Coronary artery (tissue), 2 donors: Measurements from ENCODE around the gene GRN.
A peak's percentile ranks its signal among the peaks of the same experiment; 100 is the strongest.
"Not testable (repeated sequence)": the region's sequence is repeated elsewhere in the genome, so short reads cannot be mapped to it uniquely, and the experiment has no call there.

ENCODE experiments used
- DNase-seq: peaks from one replicate; pipeline ENCODE4 v3.0.0-alpha.2; 2017; ENCODE audit warnings: low spot score
- H3K27ac ChIP-seq, 2 donors: fragments of 200-600 bp; sonication (generic); one replicate each; pipeline ENCODE4 v1.5.1; 2016 to 2019
- H3K4me3 ChIP-seq: fragments of 200-600 bp; sonication (generic); 2 replicates; pipeline ENCODE4 v1.5.1; 2016; ENCODE audit warnings: mild to moderate bottlenecking, moderate library complexity
- TF ChIP-seq, protein P1 (sequence below): fragments of 200-600 bp; sonication (generic); IDR thresholded peaks from one replicate; pipeline ENCODE4 v1.5.1; 2019; ENCODE audit warnings: antibody characterized with exemption

GRN gene

DNA sequence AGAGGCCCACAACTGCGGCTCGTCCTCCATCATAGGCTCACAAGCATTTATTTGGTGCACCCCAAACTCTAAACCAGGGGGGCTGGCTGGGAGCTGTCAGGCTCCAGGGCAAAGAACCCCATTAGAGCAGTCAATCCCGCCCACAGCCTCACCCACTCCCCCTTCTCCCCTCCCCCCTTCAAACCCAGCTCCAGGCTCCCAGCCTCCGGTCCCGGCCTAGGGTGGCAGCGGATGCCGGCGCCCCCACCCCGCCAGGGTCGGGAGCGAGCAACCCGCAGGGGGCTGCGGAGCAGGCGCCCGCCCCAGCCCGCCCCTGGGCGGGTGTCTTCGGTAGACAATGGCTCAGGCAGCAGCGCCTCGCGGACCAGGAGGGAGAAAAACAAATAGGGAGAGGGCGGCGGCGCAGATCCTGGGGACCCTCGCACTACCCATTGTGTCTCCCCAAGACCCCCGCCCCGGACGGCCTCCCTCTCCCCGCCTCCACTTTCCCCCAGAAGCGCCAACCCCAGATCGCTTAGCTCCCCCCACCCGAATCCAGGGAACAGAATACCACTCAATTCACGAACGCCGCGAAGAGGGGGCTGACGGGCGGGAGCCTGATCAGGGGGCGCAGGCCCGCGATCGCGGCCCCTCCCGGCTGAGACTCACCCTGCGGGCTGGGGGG, 18.0 kb downstream of the GRN start:
- no peak overlapping the region for H3K27ac ChIP-seq
- TF ChIP-seq, protein P1, sequence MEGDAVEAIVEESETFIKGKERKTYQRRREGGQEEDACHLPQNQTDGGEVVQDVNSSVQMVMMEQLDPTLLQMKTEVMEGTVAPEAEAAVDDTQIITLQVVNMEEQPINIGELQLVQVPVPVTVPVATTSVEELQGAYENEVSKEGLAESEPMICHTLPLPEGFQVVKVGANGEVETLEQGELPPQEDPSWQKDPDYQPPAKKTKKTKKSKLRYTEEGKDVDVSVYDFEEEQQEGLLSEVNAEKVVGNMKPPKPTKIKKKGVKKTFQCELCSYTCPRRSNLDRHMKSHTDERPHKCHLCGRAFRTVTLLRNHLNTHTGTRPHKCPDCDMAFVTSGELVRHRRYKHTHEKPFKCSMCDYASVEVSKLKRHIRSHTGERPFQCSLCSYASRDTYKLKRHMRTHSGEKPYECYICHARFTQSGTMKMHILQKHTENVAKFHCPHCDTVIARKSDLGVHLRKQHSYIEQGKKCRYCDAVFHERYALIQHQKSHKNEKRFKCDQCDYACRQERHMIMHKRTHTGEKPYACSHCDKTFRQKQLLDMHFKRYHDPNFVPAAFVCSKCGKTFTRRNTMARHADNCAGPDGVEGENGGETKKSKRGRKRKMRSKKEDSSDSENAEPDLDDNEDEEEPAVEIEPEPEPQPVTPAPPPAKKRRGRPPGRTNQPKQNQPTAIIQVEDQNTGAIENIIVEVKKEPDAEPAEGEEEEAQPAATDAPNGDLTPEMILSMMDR, result no peak
- H3K4me3 ChIP-seq, result peak overlapping the region; percentile 73
- DNase-seq, result no peak

DNA sequence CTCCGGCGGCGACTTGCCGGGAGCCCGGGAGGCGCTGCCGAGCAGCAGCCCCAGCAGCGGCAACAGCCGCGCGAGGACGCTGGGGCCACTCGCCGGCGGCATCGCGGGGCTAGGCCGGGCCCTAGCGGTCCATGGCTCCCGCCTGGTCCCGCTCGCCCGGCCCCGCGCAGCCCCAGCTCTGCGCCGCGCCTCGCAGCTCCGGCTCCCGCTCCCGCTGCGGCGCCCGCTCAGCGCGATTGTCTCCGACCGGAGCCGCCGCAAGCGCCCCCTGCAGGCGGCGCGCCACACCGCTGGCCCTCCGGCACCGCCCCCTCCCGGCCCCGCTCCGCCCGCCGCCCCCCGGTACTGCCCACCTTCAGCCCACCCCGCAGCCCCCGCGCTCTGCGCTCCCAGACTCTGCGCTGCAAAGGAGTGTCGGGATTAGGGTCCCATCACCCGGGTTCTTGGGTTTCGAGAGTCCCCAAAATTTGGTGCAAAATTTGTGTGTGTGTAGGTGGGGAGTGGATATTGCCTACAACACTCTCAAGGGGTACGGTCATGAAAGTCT, 18.6 kb downstream of the GRN start, which contains the start of gene FAM171A2:
FAM171A2 (minus strand) TSS at position 241 of the 547 bp plus-strand sequence; CDS start at position 102, 139 bp downstream.
- Histone ChIP-seq H3K27ac (no peak within 1 kb of the TSS), H3K4me3 (peak within 1 kb of the TSS; percentile 73)
- no peak for DNase-seq
- TF ChIP-seq, protein P1, result peak; percentile 69

DNA sequence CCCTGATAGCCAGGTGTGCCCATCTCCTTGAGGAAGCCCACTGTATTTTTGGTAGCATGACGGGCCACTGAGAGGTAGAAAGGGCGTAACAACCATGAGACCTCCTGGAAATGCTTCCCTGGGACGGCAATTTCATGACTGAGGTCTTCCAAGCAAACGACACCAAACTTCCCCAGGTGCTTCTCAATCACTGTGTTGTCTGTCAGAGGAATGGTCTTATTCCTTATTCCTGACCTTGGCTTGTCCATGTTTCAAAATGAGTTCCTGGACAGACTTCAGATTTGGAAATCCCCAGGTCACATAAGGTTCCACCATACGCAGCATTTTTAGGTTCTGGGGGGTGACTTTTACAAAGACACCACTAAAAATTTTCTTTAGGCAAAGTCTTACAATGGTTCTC, 19.9 kb downstream of the GRN start:
- not testable (repeated sequence) for DNase-seq, H3K4me3 ChIP-seq, H3K27ac ChIP-seq

DNA sequence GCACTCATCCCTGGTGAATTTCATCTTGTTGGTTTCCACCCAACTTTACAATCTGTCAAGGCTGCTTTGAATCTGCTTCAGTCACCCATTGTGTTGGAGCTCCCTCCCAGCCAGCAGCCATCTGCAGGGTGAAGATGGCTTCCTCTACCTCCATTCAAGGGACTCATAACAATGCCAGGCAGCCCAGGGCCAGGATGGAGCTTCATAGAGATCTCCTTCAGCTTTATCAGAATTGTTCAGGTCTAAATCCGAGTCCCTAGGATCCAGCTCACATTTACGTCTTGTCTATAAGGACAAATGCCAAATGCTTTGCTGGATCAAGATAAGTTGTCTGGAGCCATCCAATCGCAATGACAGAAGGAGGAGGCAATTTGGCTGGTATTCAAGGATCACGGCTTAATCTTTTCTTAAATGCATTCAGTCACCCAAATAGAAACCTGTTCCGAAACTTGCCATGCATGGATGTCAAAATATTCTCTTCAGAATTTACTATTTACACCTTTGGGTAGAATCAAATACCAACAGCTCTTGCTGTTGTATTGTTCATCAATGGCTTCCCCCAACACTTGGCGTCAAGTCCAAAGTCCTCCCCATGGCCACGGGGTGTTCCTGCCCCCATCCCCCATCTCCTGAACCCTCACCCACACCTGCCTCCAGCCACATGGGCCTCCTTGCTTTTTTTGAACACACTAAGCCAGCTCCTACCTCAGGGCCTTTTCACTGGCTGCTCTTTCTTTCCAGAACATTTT, 22.3 kb downstream of the GRN start:
- Histone ChIP-seq H3K27ac (no peak overlapping the region), H3K4me3 (no peak overlapping the region)
- no peak for DNase-seq
- TF ChIP-seq, protein P1, result no peak

DNA sequence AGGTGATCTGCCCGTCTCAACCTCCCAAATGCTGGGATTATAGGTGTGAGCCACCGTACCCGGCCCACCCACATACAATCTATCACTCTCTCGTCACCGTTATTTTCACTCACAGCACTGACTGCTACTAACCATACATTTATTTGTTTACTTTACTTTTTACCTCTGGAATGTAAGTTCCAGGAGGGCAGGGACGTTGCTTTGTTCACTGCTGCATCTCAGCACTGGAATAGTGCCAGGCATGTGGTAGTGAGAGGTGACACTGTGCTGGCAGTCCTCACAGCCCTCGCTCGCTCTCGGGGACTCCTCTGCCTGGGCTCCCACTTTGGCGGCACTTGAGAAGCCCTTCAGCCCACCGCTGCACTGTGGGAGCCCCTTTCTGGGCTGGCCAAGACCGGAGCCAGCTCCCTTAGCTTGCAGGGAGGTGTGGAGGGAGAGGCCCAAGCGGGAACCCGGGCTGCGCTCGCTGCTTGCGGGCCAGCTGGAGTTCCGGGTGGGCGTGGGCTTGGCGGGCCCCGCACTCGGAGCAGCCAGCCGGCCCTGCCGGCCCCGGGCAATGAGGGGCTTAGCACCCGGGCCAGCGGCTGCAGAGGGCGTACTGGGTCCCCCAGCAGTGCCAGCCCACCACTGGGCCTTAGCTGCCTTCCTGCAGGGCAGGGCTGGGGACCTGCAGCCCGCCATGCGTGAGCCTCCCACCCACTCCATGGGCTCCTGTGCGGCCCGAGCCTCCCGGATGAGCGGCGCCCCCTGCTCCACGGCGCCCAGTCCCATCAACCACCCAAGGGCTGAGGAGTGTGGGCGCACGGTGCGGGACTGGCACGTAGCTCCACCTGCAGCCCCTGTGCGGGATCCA, 23.5 kb downstream of the GRN start:
- not testable (repeated sequence) for H3K4me3 ChIP-seq, DNase-seq, H3K27ac ChIP-seq

DNA sequence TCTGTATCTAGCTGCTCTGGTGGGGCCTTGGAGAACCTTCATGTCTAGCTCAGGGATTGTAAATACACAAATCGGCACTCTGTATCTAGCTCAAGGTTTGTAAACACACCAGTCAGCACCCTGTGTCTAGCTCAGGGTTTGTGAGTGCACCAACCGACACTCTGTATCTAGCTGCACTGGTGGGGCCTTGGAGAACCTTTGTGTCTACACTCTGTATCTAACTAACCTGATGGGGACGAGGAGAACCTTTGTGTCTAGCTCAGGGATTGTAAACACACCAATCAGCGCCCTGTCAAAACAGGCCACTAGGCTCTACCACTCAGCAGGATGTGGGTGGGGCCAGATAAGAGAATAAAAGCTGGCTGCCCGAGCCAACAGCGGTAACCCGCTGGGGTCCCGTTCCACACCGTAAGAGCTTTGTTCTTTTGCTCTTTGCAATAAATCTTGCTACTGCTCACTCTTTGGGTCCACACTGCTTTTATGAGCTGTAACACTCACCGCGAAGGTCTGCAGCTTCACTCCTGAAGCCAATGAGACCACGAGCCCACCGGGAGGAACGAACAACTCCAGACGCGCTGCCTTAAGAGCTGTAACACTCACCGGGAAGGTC, 24.4 kb downstream of the GRN start:
- not testable (repeated sequence) for H3K27ac ChIP-seq, DNase-seq, H3K4me3 ChIP-seq

DNA sequence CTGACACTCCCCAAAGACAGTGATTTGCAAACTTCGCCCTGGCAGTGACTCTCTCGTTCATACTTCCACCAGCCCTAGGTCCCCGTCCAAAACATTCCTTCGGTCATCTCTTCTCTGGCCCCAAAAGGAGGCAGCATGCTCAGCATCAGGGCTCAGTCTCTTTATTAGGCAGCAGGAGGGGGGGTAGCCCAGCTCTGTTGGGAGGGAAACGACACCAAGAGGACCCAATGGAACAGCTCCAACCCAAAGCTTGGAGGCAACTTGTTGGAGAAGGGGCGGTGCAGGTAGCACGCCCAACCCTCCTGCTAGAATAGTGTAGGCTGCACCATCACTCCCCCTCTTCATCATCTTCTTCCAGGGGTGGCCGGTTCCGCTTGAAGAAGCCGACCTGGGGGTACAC, 26.9 kb downstream of the GRN start:
- no peak overlapping the region for H3K27ac ChIP-seq
- DNase-seq, result no peak
- TF ChIP-seq, protein P1, result no peak
- no peak overlapping the region for H3K4me3 ChIP-seq
